ENCODE results near the gene GHRHR.

- TF ChIP-seq CTCF (IDR thresholded peaks at IDR 0.05) (no peak), EP300 (IDR thresholded peaks at IDR 0.05) (no peak)
These were observed 13.6 kb upstream of the GHRHR start for GRCh38 chr7:30950197-30950596.
